Cortex of kidney (tissue), 1 donor: ENCODE data around the gene KCNH5.

ENCODE experiments used
- DNase-seq: peaks from one replicate; lab custom pipeline; 2025; lab: John Stamatoyannopoulos, UW

Gene KCNH5

DNA sequence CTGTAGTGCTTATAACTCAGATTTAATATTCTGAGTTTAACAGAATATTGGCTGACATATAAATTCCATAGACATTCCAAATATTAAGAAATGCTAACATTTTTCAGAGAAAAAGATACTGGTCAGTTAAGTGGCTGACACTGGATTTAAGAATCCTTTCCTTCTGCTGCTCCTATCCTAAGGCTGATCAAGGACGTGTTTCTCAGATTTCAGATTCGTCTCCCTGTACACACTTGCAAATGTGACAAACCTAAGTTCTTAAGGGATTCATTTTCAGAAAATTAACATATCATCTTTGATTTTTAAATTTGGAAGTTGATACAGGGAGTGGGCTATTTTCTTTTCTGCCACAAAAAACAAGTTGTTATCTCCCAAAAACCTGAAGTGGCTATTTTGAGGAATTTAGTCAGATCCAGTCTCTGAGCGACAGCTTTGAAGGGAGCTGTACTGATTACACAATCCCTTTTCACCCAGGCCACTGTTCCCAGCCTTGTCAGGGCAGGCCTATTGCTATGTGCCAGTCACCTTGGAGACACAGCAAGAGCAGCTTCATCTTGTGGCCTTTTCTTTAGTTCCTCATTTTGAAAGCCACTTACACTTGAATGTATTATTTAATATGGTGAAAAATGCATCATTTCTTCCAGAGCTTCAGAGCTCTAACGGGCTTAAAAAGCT, 370.6 kb downstream of the KCNH5 start:
- no peak for DNase-seq

DNA sequence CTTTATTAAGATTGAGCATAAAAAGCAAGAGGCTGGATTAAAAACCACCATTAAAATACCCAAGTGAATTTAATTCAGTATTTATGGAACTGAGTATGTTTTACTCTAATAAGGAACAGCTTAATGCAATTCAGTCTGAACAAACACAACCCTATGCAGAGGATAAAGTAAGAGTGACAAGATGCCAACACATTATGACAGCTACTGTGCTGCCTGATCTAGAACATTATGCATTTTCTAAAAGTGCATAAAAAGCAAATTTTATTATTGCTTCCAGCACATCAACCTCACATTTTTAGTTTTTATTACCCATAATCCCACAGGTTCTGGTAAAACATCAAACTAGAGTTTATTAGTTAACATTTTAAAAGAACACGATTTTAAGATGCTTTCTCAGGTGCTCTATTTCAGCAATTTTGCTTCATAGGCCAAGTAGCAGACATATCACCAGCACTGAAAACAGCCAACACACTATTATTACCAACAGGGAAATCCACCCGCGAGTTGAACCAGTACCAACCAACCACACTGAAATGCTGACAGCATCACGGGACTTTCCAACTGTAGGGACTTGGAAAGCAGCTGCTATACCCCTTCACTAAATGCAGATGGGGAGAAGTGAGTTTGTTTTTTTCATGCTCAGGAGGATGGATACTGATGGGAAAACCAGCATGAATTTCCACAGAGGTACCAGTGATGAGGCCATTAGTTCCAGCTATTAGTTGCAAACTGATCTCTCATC, 372.1 kb downstream of the KCNH5 start:
- DNase-seq: no peak

DNA sequence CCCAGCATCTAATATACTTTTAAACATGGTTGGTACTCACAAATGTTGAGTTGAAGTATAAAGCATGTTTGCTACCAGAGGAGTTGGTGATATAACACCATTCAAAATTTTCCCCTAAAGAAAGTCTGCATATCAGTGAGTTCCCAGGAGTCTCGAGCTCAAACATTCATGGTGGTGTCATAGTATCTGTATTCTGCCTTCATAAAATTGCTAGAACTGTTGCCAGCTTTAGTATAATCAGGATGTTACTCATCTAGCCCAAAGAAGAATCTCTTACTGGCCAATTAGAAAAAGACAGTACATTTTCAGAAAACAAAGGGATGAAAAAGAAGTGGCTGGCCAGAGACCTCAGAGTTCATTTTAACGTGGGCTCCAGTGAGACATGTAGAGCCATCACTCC, 374.7 kb downstream of the KCNH5 start:
- no peak for DNase-seq

DNA sequence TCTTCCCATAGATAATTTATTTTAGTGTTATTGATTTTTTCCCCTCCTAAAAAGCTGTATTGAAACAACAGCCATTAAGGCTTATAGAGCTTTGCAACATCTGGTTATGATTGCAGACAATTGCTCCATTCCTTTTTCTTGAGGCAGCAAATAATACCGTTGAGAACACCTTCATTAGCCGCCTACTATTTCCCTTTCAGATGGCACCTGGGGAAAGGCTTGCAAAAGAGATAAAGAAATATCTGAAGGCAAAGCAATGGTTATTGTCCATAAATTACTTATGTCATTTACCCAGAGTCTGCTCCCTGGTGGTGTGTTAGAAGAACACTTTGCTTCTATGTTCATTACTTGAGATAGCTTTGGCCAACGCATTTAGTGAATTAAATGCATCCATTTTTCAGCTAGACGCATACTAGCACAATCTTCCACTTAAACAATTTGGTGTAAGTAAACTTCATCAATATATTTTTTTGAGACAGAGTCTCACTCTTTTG, 377.8 kb downstream of the KCNH5 start:
- no peak for DNase-seq

DNA sequence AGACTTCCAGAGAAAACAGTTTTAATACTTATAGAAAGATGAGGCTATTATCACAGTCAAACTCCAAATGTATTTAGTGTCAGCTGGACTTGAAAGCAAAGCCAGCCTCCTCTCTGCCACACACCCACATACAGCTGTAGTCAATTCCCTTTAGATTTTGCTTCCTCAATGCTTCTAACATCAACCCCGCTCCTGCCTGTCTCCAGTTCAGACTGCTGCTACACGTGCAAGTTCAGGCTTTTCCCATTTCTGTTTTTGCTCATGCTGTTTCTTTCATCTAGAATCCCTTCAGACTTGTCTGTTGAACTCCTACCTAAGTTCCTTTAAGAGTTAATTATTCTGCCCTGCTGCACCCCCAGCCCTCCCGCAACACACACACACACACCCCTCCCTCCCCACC, 380.0 kb downstream of the KCNH5 start:
- no peak for DNase-seq

DNA sequence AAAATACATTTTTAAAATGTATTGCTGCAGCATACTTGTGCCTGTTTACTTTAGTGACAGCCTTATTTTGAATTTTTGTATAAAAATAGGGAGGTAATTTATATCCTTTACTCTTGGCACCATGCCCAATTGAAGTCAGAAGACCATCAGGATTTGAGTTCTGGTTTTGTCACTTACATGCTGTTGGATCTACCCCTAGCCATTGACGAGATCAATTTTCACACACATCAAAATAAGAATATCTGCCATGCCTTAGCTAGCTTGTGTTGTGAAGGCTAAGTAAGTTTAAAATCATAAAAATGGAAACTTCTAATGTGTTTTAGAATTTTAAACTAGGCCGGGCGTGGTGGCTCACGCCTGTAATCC, 381.8 kb downstream of the KCNH5 start:
- DNase-seq: no peak

DNA sequence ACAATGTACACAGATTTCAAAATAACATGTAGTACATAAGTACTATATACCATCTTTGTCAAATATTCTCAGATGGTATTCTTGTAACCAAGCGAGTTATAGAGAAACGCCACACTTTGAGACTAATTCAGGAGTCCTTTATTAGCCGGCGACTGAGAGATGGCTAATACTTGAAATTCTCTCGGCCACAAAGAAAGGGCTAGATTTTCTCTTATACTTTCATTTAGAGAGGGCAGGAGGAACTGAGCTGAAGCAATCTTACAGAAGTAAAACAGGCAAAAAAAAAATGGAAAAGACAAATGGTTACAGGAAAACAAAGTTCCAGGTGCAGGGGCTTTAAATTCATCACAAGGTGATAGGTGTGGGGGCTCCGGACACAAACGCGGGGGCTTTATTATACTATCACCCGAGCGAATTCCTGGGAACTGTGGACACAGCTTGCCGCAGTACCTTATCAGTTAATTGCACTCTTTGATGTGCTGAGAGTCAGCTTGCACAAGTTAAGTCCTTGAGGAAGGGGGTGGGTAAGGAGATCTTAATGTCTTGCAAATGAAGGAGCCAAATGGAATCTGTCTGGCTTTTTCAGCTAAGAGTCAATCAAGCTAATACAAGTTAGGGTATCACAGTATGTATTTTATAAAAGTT, 382.3 kb downstream of the KCNH5 start:
- DNase-seq: no peak

DNA sequence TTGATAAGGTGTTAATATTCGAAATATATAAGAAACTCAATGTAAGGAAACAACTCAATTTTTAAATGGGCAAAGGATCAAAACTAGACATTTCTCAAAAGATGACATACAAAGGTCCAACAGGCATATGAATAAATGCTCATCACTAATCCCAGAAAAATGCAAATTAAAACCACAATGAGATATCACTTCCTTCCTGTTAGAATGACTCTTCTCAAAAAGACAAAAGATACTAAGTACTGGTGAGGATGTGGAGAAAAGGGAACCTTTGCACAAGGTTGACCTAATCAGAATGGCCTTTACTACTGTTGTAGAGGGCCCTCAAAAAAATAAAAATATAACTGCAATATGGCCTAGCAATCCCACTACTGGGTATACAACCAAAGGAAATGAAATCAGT, 383.4 kb downstream of the KCNH5 start:
- DNase-seq: no peak

DNA sequence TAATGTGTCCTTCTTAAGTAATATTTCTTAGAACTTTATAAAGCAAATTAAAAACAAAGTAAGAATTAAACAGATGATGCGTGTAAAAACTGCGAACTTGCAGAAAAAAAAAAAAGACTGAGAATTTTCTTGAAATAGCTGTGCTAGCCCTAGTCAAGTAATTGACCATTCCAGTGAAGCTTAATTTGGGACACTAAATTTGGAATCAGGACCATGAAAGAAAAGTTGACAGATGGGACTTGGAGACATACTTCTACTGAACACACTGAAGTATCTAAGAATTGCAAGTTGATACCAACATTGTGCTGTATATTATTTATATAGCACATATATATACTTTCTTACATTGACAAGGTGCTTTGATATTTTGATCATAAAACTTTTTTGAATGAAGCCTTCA, 386.6 kb downstream of the KCNH5 start:
- no peak for DNase-seq

DNA sequence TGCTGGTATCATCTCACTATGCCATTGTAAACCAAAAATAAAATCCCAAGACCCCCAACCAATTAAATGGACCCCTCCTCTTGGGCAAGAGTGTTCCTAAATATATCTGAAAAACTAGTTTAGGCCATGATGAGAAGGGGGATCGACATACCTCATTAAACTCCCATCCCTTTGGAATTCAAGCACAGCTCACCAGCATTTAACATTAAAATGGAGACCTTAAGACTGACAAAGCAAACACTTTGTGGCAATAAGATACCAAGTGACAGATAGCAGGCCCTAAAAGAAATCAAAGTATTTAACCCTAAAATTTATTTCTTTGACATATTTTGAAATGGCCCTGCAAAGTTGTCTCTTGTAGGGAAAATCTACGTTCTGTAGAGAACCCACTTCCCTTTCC, 387.9 kb downstream of the KCNH5 start:
- DNase-seq: no peak

DNA sequence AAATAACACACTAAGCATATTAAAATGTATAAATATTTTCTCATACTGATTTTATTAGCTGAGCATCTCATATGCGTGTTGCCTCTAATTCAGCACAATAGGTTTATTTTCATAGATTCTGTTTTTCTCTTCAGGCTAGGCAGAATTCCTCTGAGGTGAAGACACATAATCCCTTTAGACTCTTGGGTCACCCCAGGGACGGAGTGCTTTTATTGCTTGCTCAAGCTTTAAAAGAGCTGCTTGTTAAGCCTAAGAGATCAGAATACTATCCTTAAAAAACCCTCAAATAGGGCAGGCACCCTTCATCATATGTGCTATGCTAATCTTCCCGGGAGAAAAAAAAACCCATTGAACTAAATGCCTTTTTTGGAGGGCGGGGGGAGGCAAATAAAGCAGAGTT, 390.1 kb downstream of the KCNH5 start:
- DNase-seq: no peak

DNA sequence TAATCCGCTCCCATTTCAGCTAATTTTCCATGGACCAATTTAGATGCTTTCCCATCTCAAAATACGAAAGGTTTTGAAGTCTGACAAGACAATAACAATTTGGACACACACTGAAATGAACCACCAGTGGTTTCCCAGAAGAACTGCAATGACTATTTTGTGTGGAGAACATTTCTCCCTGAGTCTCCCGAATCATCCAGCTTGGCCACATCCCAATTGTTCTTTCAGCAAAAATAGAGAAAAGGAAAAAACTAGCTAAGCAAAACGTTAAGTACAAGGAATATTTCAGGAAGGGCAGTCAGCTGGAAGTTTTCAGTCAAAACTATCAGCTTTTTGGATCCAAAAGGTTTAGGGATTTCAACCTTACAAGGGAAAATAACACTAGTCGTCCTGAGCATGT, 390.6 kb downstream of the KCNH5 start:
- DNase-seq: no peak
